GM12864 (cell line): Measurements from ENCODE around the gene LRTM2.
"Not testable (repeated sequence)": the region's sequence is repeated elsewhere in the genome, so short reads cannot be mapped to it uniquely, and the experiment has no call there.

Experiments used
- DNase-seq: peaks from one replicate; pipeline ENCODE4 v3.0.0-alpha.2; 2011; ENCODE audit warnings: low read depth
- H3K4me3 ChIP-seq: 2 replicates; pipeline ENCODE4 v1.5.1; 2011; ENCODE audit warnings: mild to moderate bottlenecking, low read depth, low read length, control low read depth
- TF ChIP-seq, protein P1 (sequence below): IDR thresholded peaks from 2 replicates; pipeline ENCODE4 v1.5.1; 2011; ENCODE audit warnings: low read depth, mild to moderate bottlenecking, moderate library complexity, low read length, control low read depth, inconsistent platforms; ENCODE audit errors: missing control alignments

Gene LRTM2

DNA sequence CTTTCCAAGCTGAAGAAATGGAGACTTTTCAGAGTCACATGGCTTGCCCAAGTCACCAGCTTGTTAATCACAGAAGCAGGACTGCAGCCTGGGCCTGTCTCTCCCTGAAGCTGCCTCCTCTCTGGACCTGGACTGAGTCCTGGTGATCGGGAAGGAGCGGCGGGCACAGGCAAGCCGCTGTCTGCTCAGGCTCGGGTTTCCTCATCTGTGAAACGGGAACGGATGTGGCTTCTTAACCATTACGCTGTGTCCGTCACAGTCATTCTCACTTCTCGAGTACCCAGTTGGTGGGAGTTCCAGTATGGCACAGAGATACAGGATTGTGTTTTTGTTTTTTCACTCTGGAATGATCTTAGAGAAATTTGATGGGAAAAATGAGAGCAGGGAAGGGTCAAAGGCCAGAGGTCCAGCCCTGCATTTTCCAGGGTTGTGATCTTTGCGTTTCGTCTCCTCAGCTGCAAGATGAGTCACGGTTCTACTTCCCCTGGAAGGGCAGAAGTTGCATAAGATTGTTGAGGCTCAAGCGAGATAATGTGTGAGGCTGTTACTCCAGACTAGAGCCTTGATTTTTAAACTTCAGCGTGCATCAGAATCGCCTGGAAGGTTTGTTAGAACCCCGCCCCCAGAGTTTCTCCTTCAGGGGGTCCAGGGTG lies 7.6 kb upstream of the LRTM2 start:
- H3K4me3 ChIP-seq = no peak overlapping the region
- DNase-seq = no peak

GRCh38 chr12:1814266-1814665 lies 6.1 kb upstream of the LRTM2 start:
- no peak overlapping the region for H3K4me3 ChIP-seq
- TF ChIP-seq, protein P1, sequence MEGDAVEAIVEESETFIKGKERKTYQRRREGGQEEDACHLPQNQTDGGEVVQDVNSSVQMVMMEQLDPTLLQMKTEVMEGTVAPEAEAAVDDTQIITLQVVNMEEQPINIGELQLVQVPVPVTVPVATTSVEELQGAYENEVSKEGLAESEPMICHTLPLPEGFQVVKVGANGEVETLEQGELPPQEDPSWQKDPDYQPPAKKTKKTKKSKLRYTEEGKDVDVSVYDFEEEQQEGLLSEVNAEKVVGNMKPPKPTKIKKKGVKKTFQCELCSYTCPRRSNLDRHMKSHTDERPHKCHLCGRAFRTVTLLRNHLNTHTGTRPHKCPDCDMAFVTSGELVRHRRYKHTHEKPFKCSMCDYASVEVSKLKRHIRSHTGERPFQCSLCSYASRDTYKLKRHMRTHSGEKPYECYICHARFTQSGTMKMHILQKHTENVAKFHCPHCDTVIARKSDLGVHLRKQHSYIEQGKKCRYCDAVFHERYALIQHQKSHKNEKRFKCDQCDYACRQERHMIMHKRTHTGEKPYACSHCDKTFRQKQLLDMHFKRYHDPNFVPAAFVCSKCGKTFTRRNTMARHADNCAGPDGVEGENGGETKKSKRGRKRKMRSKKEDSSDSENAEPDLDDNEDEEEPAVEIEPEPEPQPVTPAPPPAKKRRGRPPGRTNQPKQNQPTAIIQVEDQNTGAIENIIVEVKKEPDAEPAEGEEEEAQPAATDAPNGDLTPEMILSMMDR = no peak
- DNase-seq = no peak

More for the DNA sequence above, 7.6 kb upstream of the LRTM2 start:
- TF ChIP-seq, protein P1 = no peak

DNA sequence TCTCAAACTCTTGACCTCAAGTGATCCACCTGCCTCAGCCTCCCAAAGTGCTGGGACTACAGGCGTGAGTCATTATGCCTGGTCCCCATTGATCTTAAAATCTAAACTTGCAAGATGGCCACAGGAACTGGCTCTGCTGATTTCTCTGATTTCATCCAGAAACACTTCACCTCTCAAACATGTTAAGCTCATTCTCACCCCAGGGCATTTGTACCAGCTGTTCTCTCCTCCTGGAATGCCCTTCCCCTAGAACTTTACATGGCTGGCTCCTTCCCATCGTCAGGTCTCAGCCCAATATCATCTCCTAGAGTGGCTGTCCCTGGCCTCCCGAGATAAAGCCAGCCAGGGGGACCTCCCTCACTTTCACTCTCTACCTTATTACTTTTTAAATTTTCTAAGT lies 5.3 kb upstream of the LRTM2 start:
- DNase-seq = no peak
- TF ChIP-seq, protein P1 = no peak
- H3K4me3 ChIP-seq = no peak overlapping the region

DNA sequence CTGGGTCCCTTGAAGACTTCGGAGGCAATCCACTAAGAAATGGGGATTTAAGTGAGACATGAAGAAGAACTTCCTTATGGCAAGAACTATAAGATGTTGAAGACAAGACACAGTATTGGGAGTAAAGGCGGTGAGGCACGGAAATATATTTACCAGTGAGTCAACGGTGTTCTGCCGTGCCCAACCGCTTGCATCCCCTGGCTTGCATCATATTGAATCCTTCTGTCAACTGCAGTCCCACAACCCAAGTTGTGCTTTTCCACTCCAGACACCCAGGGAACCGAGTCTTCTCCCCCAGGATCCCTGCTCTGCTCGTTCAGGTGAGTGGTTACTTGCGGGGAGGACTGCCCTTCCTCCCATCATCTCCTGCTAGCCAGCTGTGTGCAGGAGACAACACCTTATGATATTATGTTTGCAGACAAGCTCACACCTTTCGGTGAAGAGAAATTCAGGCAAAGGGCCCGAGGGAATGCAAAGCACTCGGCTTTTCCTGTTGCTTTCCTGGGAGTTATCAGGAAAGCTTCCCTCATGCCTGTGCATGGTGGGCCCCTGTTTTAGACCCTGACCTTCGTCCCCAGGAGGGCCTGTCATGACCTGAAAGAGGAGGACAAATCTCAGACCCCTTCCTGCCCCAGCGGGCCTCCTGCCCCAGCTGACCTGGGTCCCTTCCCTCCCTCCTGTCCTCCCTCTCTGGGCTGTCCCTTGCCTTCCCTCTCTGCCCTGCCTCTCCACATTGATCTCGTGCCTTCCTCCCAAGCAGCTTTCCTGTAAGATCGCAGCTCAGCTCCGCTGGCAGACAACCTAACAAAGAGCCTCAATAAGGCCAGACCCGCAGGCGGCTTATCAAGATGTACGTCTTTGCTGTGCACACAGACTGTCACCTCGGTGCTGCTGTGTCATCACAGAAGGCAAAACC lies 4.3 kb upstream of the LRTM2 start:
- no peak for DNase-seq

DNA sequence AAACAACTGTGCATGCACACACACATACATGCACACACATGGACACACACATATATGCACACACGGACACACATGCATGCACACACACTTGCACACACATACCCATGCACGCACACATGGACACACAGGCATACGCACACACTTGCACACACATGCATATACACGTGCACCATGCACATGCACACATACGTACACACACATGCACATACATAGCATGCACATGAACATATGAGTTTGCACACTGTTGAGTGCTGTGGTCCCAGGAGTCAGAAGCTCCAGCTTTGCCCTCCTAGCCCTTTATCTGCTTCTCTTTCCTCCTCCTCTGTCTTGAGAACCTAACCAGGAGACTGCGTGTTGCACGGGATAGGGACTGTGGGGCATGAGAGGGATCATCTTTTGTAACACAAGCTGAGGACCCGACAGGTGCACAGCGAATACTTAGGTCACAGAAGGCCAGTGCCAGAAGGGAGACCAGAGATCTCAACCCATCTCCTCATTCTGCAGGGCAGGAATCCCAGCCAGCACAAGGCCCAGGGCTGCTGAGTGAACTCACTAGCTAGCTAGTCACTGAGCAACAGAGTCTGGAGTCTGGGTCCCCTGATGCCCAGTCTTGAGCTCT lies 3.5 kb upstream of the LRTM2 start:
- DNase-seq = no peak
- no peak overlapping the region for H3K4me3 ChIP-seq
- TF ChIP-seq, protein P1 = no peak

More for the DNA sequence above, 4.3 kb upstream of the LRTM2 start:
- TF ChIP-seq, protein P1 = no peak
- no peak overlapping the region for H3K4me3 ChIP-seq

GRCh38 chr12:1817928-1818327 lies 2.4 kb upstream of the LRTM2 start:
- not testable (repeated sequence) for H3K4me3 ChIP-seq, DNase-seq

GRCh38 chr12:1819050-1819449 lies 1.3 kb upstream of the LRTM2 start:
- TF ChIP-seq, protein P1 = no peak
- no peak overlapping the region for H3K4me3 ChIP-seq
- no peak for DNase-seq
